Spinal cord (tissue), 10 donors: ENCODE data around the gene HSPA12A. TPM values are rescaled to one million over a fixed set of nuclear protein-coding genes. Genes with fewer than 3 reads are reported as not detected.

Experiments used
- DNase-seq, 6 donors: peaks; one replicate each; pipeline versions ENCODE4 v3.0.0 to v3.0.0-alpha.2; 2013 to 2015; ENCODE audit warnings: low spot score in 6 of 6, low read depth in 4 of 6
- H3K27ac ChIP-seq: one replicate; pipeline ENCODE4 v1.5.1; 2013; ENCODE audit warnings: low read depth, low read length, control low read depth
- H3K27me3 ChIP-seq: one replicate; pipeline ENCODE4 v1.6.1; 2013; ENCODE audit warnings: low read length; ENCODE audit not compliant: control insufficient read depth, insufficient read depth
- H3K36me3 ChIP-seq: one replicate; pipeline ENCODE4 v1.6.1; 2013; ENCODE audit warnings: low read length; ENCODE audit not compliant: control insufficient read depth, insufficient read depth
- H3K4me1 ChIP-seq: one replicate; pipeline ENCODE4 v1.6.1; 2013; ENCODE audit warnings: low read length; ENCODE audit not compliant: control insufficient read depth, insufficient read depth
- H3K4me3 ChIP-seq: one replicate; pipeline ENCODE4 v1.5.1; 2013; ENCODE audit warnings: low read depth, low read length, control low read depth
- H3K9me3 ChIP-seq: one replicate; pipeline ENCODE4 v1.6.1; 2013; ENCODE audit warnings: low read length; ENCODE audit not compliant: control insufficient read depth, insufficient read depth
- WGBS: methylation state at CpG from one replicate; pipeline ENCODE4 v1.1.5; 2013; ENCODE audit warnings: missing lambda C conversion rate; ENCODE audit not compliant: insufficient coverage; 5-methylcytosine and 5-hydroxymethylcytosine counted together
- polyA plus RNA-seq, 2 donors: library from polyadenylated mRNA; unstranded; fragments of 120-200 nt; gene quantifications; one replicate each; pipeline ENCODE4 v1.2.1, GENCODE V29; 2013; ENCODE audit not compliant: insufficient read length in 2 of 2
- total RNA-seq, 2 donors: library from RNA; depleted of rRNA in 1 of 2; stranded (reverse); fragments of 120-200 nt in 1 of 2; fragments of >200 nt in 1 of 2; gene quantifications; one replicate each; pipeline versions ENCODE4 v1.2.3 to v1.2.4, GENCODE V29; 2013 to 2014
- donor health status: healthy.

HSPA12A gene
- total and polyA plus RNA-seq, 4 donors: 35.1 to 106 (median 68.9) TPM

DNA sequence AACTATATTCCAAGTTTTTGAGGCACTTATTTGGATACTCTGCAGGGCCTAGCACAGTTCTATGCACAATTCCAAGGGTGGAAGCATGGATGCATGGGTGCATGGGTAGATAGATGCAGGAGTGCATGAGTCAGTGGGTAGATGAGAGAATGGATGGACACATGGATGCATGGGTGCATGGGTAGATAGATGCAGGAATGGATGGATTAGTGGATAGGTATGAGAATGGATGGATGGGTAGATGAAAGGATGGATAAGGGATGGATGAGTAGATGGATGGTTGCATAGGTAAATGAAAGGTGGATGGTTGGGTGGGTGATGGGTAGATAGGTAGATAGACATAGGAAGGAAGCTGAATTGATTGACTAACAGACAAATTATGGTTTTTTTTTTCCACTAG lies 106.0 kb downstream of the HSPA12A start:
- H3K36me3 ChIP-seq: no peaks in the 10 kb centered on the region
- H3K27me3 ChIP-seq: no peaks in the 10 kb centered on the region
- no peak overlapping the region for H3K27ac ChIP-seq
- peaks cover 5% of the 10 kb centered on the region for H3K9me3 ChIP-seq
- H3K4me3 ChIP-seq: no peak overlapping the region
- no peak for DNase-seq
- H3K4me1 ChIP-seq: no peaks in the 10 kb centered on the region

DNA sequence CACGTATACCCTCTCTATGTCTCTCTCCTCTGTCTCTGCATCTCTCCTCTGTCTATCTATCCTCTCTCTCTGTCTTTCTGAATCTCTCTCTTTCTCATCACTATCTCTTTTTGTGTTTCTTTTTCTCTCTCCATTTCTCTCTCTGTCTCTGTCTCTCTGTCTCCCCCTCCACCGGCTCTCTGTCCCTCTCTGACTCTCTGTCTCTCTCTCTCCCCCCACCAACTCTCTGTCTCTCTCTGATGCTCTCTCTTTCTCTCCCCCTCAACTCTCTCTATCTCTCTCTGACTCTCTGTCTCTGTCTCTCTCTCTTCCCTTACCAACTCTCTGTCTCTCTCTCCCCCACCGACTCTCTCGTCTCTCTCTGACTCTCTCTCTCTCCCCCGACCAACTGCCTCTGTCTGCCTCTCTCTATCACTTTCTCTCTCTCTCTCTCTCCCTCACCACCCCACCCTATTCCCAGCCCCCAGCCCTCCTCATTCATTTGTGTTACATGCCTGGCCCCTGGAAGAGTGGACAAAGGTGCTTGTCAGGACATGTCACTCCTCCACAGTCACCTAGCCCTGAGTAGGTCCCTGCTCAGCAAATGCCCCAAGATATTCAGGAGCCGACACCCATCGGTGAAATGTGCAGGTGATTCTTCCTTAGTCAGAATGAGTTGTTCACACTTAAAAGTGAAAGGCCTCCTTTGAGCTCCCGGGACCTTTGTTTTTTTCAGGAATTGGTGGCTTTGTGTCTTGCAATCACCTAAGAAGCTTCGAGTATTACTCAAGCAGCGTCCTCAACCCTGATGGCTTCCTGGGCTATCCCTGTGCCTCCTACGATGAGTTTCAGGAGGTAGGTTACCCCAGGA lies 108.0 kb downstream of the HSPA12A start:
- 87% methylated on average over 8 of the region's 11 CpGs for WGBS
- no peak overlapping the region for H3K27ac ChIP-seq
- no peaks in the 10 kb centered on the region for H3K36me3 ChIP-seq
- H3K4me1 ChIP-seq: no peaks in the 10 kb centered on the region
- no peaks in the 10 kb centered on the region for H3K9me3 ChIP-seq
- H3K4me3 ChIP-seq: no peak overlapping the region
- H3K27me3 ChIP-seq: no peaks in the 10 kb centered on the region
- no peak for DNase-seq

DNA sequence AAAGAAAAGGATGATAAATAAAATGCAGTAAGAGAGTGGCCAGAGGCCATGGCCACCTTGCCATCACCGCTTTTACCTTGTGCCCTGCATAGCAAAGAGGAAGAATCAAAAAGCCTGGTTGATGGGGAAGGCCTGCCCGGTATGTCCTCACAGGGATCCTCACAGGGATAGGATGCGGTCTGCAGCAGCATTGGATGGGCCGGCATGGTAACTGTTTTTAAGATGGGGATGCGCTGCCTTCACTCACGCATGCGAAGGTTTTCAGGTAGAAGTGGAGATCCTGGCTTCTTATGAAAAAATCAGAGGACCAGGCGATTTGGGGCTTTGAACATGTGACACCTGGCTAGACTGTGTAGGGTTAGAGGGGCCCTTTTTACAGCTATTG lies 109.2 kb downstream of the HSPA12A start:
- 94% methylated on average over 6 of the region's 8 CpGs for WGBS

GRCh38 chr10:116632596-116633215 lies 109.7 kb downstream of the HSPA12A start:
- Histone ChIP-seq H3K4me1 (no peaks in the 10 kb centered on the region), H3K27ac (no peak overlapping the region), H3K9me3 (no peaks in the 10 kb centered on the region), H3K36me3 (no peaks in the 10 kb centered on the region), H3K4me3 (no peak overlapping the region), H3K27me3 (peaks cover 5% of the 10 kb centered on the region)
- 64% methylated on average over 13 of the region's 17 CpGs for WGBS
- DNase-seq: peak in 2 of 6 donors; percentile 26 to 87

More for the DNA sequence above, 109.2 kb downstream of the HSPA12A start:
- no peak overlapping the region for H3K4me3 ChIP-seq
- no peaks in the 10 kb centered on the region for H3K36me3 ChIP-seq
- DNase-seq: no peak
- no peak overlapping the region for H3K27ac ChIP-seq
- no peaks in the 10 kb centered on the region for H3K4me1 ChIP-seq
- no peaks in the 10 kb centered on the region for H3K9me3 ChIP-seq
- peaks cover 2% of the 10 kb centered on the region for H3K27me3 ChIP-seq

GRCh38 chr10:116631871-116632295 lies 110.5 kb downstream of the HSPA12A start:
- Histone ChIP-seq H3K4me1 (peaks cover 5% of the 10 kb centered on the region), H3K36me3 (no peaks in the 10 kb centered on the region), H3K27ac (no peak overlapping the region), H3K9me3 (no peaks in the 10 kb centered on the region), H3K27me3 (peaks cover 7% of the 10 kb centered on the region), H3K4me3 (no peak overlapping the region)
- no peak for DNase-seq
- 85% methylated on average over 4 of the region's 6 CpGs for WGBS

DNA sequence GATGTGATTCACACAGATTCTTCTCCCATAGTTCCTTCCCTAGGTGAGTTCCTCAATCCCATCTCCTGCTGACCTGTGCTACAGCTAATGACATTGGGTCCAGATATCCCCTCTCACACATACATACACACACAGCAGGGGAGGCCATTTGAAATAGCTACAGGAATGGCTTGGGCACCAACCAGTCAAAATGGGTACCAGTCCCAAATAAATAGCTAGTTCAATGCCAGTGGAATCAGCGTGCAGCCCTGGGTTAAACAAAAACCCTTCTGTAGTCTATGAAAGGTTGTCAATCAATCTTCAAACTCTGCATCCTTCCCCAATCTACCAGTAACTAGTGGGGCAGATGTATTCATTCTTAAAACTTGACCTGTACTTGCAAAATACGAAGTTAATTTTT lies 112.3 kb downstream of the HSPA12A start:
- Histone ChIP-seq H3K9me3 (no peaks in the 10 kb centered on the region), H3K4me1 (peaks cover 6% of the 10 kb centered on the region), H3K27ac (no peak overlapping the region), H3K4me3 (no peak overlapping the region), H3K36me3 (no peaks in the 10 kb centered on the region), H3K27me3 (peaks cover 14% of the 10 kb centered on the region)
- DNase-seq: no peak
- WGBS: no CpG with 5 or more reads among the region's 2 CpGs

- DNase-seq: no peak
- H3K4me3 ChIP-seq: no peak overlapping the region
- peaks cover 14% of the 10 kb centered on the region for H3K27me3 ChIP-seq
- 82% methylated on average over 2 of the region's 4 CpGs for WGBS
- no peaks in the 10 kb centered on the region for H3K36me3 ChIP-seq
- peaks cover 6% of the 10 kb centered on the region for H3K4me1 ChIP-seq
- H3K27ac ChIP-seq: no peak overlapping the region
- H3K9me3 ChIP-seq: no peaks in the 10 kb centered on the region
These were observed 113.0 kb downstream of the HSPA12A start for GRCh38 chr10:116629340-116629739.

- no peak overlapping the region for H3K27ac ChIP-seq
- peak in 3 of 6 donors; percentile 6 to 63 (median 49) for DNase-seq
- 9% methylated on average over 49 of the region's 49 CpGs for WGBS
- peak overlapping the region; percentile 33 for H3K4me3 ChIP-seq
- peaks cover 14% of the 10 kb centered on the region for H3K27me3 ChIP-seq
- H3K9me3 ChIP-seq: no peaks in the 10 kb centered on the region
- peaks cover 6% of the 10 kb centered on the region for H3K4me1 ChIP-seq
- H3K36me3 ChIP-seq: no peaks in the 10 kb centered on the region
These were observed 114.9 kb downstream of the HSPA12A start for GRCh38 chr10:116627386-116627933.

GRCh38 chr10:116626815-116627214 lies 115.6 kb downstream of the HSPA12A start:
- 89% methylated on average over 9 of the region's 9 CpGs for WGBS
- no peaks in the 10 kb centered on the region for H3K36me3 ChIP-seq
- H3K27ac ChIP-seq: no peak overlapping the region
- peaks cover 6% of the 10 kb centered on the region for H3K4me1 ChIP-seq
- no peak for DNase-seq
- H3K9me3 ChIP-seq: no peaks in the 10 kb centered on the region
- H3K27me3 ChIP-seq: peaks cover 14% of the 10 kb centered on the region
- no peak overlapping the region for H3K4me3 ChIP-seq
